Fibroblast of villous mesenchyme (primary cell): Measurements from ENCODE around the gene P2RX4. TPM values are rescaled to one million over a fixed set of nuclear protein-coding genes. Genes with fewer than 3 reads are reported as not detected.
"Not testable (repeated sequence)": the region's sequence is repeated elsewhere in the genome, so short reads cannot be mapped to it uniquely, and the experiment has no call there.

ENCODE experiments used
- DNase-seq: peaks from one replicate; pipeline ENCODE4 v3.0.0-alpha.2; 2010; ENCODE audit warnings: low read depth
- H3K4me3 ChIP-seq: 2 replicates; pipeline ENCODE4 v1.5.1; 2011; ENCODE audit warnings: low read depth, mild to moderate bottlenecking, low read length
- total RNA-seq: library from RNA; depleted of rRNA; stranded (reverse); fragments of >200 nt; gene quantifications from 2 replicates; pipeline ENCODE4 v1.2.3, GENCODE V29; 2012
- TF ChIP-seq, protein P1 (sequence below): IDR thresholded peaks from 2 replicates; pipeline ENCODE4 v1.5.1; 2012; ENCODE audit warnings: low read depth, mild to moderate bottlenecking, low read length; ENCODE audit not compliant: insufficient read depth

P2RX4 gene, protein sequence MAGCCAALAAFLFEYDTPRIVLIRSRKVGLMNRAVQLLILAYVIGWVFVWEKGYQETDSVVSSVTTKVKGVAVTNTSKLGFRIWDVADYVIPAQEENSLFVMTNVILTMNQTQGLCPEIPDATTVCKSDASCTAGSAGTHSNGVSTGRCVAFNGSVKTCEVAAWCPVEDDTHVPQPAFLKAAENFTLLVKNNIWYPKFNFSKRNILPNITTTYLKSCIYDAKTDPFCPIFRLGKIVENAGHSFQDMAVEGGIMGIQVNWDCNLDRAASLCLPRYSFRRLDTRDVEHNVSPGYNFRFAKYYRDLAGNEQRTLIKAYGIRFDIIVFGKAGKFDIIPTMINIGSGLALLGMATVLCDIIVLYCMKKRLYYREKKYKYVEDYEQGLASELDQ
- 13.5 and 15.1 TPM in 2 replicates for total RNA-seq

DNA sequence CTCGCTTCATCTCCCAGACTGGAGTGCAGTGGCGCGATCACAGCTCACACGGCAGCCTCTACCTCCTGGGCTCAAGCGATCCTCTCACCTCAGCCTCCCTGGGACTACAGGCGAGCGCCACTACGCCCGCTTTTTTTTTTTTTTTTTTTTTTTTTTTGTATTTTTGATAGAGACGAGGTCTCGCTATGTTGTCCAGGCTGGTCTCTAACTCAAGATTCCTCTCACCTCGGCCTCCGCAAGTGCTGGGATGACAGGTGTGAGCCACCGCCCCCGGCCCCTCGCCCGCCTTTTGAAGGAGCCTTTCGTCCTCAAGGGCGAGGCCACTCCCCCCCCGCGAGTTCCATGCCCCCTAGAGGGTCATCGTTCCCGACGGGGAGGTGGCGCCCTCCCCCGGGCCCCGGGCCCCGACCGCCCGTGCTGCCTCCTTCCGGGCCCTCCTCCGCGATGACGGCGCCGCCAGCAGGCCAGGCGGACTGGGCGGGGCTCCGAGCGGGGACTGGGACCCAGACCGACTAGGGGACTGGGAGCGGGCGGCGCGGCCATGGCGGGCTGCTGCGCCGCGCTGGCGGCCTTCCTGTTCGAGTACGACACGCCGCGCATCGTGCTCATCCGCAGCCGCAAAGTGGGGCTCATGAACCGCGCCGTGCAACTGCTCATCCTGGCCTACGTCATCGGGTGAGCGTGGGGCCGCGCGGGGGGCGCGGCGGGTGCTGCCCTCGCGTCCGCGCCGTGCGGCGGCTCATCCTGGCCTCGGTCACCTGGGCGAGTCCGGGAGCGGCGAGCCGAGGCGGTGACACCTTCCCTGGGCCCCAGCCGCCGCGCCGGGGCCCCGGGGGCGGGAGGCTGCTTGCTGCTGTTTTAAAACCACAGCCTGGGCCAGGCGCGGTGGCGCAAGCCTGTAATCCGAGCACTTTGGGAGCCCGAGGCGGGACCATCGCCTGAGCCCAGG lies at the start of gene P2RX4:
Gene P2RX4, plus strand, starts transcription at position 506 of the 949 bp plus-strand sequence. Its CDS starts 36 bp downstream, at position 542.
- peak within 1 kb of the TSS; percentile 67 for H3K4me3 ChIP-seq
- TF ChIP-seq, protein P1, sequence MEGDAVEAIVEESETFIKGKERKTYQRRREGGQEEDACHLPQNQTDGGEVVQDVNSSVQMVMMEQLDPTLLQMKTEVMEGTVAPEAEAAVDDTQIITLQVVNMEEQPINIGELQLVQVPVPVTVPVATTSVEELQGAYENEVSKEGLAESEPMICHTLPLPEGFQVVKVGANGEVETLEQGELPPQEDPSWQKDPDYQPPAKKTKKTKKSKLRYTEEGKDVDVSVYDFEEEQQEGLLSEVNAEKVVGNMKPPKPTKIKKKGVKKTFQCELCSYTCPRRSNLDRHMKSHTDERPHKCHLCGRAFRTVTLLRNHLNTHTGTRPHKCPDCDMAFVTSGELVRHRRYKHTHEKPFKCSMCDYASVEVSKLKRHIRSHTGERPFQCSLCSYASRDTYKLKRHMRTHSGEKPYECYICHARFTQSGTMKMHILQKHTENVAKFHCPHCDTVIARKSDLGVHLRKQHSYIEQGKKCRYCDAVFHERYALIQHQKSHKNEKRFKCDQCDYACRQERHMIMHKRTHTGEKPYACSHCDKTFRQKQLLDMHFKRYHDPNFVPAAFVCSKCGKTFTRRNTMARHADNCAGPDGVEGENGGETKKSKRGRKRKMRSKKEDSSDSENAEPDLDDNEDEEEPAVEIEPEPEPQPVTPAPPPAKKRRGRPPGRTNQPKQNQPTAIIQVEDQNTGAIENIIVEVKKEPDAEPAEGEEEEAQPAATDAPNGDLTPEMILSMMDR, result peak; percentile 19
- peak; percentile 83 for DNase-seq

DNA sequence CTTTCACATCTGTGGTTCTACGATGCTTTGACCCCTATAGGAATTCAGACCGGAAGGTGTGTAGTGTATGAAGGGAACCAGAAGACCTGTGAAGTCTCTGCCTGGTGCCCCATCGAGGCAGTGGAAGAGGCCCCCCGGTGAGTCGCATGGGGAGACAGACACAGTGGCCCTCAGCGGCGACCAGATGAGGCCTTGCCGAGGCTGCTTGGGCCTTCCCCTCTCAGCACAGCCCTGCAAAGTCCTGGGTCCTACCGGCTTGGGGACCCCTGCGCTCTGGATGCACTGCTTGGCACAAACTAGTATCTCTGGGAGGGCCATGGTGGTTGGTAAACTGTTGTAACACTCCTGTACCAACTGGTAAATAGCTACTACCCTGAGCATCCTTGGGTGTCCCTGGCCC lies 47.5 kb upstream of the P2RX4 start:
- no peak overlapping the region for H3K4me3 ChIP-seq
- TF ChIP-seq, protein P1, result no peak
- DNase-seq, result no peak

DNA sequence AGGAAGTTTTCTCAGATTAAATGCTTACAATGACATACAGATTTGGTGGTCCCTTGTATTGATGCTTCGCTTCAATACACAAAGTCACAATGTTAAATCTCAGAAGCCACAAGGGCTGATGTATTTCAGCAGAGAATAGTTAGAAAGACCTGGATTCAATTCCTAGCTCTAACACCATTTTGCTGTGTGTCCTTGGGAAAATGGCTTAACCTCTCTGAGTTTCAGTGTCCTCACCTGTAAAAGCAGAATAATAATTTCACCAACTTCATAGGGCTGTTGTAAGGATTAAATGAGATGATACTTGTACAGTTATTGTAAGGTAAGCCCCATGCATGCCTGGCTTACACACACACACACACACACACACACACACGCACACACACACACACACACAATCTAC lies 46.9 kb upstream of the P2RX4 start:
- H3K4me3 ChIP-seq, result no peak overlapping the region
- TF ChIP-seq, protein P1, result no peak
- DNase-seq, result no peak

DNA sequence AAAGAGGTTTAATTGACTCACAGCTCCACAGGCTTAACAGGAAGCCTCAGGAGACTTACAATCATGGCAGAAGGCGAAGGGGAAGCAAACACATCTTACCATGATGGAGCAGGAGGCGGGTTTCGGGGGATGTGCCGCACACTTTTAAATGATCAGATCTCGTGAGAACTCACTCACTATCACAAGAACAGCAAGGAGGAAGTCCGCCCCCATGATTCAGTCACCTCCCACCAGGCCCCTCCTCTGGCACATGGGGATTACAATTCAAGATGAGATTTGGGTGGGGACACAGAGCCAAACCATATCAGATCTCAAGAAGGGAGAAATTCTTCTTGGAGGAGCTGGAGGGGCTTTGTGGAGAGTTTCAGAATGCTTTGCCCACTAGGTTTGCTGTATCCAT lies 45.1 kb upstream of the P2RX4 start:
- DNase-seq, H3K4me3 ChIP-seq: not testable (repeated sequence)

DNA sequence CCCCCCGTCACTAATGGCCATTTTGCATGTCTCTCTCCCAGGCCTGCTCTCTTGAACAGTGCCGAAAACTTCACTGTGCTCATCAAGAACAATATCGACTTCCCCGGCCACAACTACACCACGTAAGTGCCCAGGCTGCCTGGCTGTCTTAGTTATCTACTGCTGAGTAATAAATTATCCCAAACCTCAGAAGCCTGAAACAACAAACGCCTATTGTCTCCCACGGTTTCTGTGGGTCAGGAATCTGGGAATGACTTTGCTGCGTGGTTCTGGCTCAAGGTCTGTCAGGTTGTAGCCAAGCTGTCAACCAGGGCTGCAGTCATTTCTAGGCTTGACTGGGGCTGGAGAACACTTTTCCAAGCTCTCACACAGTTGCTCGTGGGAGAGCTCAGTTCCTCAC lies 44.6 kb upstream of the P2RX4 start:
- H3K4me3 ChIP-seq, result no peak overlapping the region
- DNase-seq, result no peak
- TF ChIP-seq, protein P1, result no peak

DNA sequence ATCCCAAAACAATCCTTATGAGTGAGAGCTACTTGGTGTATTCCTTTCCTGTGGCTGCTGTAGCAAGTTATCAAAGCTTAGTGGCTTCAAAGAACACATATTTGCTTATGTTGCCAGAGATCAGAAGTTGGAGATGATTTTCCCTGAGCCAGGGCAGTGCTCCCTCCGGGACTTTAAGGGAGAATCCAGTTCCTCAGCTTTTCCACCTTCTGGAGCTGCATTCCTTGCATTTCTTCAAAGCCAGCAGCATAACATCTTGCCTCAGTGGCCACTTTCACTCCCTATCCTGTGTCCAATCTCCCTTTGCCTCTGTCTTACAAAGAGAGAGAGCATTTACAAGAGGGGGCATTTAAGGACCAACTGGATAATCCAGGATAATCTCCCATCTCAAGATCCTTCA lies 43.6 kb upstream of the P2RX4 start:
- H3K4me3 ChIP-seq, result no peak overlapping the region
- TF ChIP-seq, protein P1, result no peak
- DNase-seq, result no peak

DNA sequence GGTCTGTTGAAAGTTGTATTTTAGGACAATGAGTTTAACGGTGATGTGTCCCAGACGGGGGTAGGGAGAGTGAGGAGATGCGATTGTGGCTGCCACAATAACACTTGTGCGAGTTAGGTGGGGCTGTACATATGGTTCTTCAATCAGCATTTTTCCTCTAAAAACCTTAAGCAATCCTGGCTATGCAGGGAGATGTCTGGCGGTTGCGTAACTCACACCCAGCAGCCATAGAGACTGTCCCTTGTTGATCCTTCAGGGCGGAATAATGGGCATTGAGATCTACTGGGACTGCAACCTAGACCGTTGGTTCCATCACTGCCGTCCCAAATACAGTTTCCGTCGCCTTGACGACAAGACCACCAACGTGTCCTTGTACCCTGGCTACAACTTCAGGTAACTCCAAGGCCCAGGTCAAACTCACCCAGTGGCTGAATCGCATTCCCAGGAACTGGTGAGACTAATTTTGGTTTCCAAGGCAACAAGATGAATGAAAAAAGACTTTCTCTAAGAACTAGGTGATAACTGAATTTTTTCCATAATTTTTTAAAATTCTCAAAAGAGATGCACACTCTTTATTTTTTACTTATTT lies 42.6 kb upstream of the P2RX4 start:
- TF ChIP-seq, protein P1, result no peak

More for the DNA sequence above, 42.6 kb upstream of the P2RX4 start:
- H3K4me3 ChIP-seq, result no peak overlapping the region
- peak; percentile 78 for DNase-seq
